Caco-2 (cell line): ENCODE measurements around the gene FBXO10. TPM values are rescaled to one million over a fixed set of nuclear protein-coding genes. Genes with fewer than 3 reads are reported as not detected.

Experiments used
- BruUV-seq: library from RNA; stranded (reverse); fragments of 400-500 nt; replicated peaks from 2 replicates; lab custom pipeline; 2021; lab: Mats Ljungman, UMichigan
- CTCF ChIA-PET: fragments of 300-600 bp; sonication (Branson Sonifier 250); formaldehyde crosslinking; loops from one replicate; lab custom pipeline; 2022; ENCODE audit warnings: antibody characterized with exemption; lab: Charles Lee
- POLR2A ChIA-PET: fragments of 300-600 bp; sonication (Branson Sonifier 250); formaldehyde crosslinking; loops from one replicate; lab custom pipeline; 2022; ENCODE audit warnings: antibody characterized with exemption; lab: Charles Lee
- DNase-seq, 2 experiments: peaks; one replicate each; pipeline versions ENCODE4 v3.0.0 to v3.0.0-alpha.2; 2020 to 2022
- H3K27me3 ChIP-seq: replicated peaks from 2 replicates; pipeline ENCODE4 v1.6.0; 2011; ENCODE audit warnings: low read length; ENCODE audit not compliant: control insufficient read depth, insufficient read depth
- H3K36me3 ChIP-seq: 2 replicates; pipeline ENCODE4 v1.5.1; 2011; ENCODE audit warnings: low read length; ENCODE audit not compliant: control insufficient read depth, insufficient read depth
- H3K4me1 ChIP-seq: fragments of 250-450 bp; sonication (Bioruptor Pico); 2 replicates; pipeline ENCODE4 v1.5.1; 2020; ENCODE audit warnings: mild to moderate bottlenecking
- H3K4me3 ChIP-seq: 2 replicates; pipeline ENCODE4 v1.5.1; 2011; ENCODE audit warnings: low read depth, mild to moderate bottlenecking, control low read depth, low read length
- H3K9me3 ChIP-seq: fragments of 250-450 bp; sonication (Bioruptor Pico); 2 replicates; pipeline ENCODE4 v1.5.1; 2020; ENCODE audit warnings: mild to moderate bottlenecking, moderate library complexity
- H3K27ac Mint-ChIP-seq: one replicate; pipeline ENCODE4 v1.8.0; 2022; ENCODE audit warnings: mixed read lengths; ENCODE audit not compliant: unreplicated experiment
- H3K27me3 Mint-ChIP-seq: one replicate; pipeline ENCODE4 v1.8.0; 2022; ENCODE audit warnings: mixed read lengths; ENCODE audit not compliant: insufficient read depth, unreplicated experiment
- H3K36me3 Mint-ChIP-seq: one replicate; pipeline ENCODE4 v1.8.0; 2022; ENCODE audit warnings: mild to moderate bottlenecking, mixed read lengths; ENCODE audit not compliant: insufficient read depth, unreplicated experiment
- H3K4me1 Mint-ChIP-seq: one replicate; pipeline ENCODE4 v1.8.0; 2022; ENCODE audit warnings: low read depth, mixed read lengths; ENCODE audit not compliant: unreplicated experiment
- H3K4me3 Mint-ChIP-seq: one replicate; pipeline ENCODE4 v1.8.0; 2022; ENCODE audit warnings: mild to moderate bottlenecking, moderate library complexity, mixed read lengths; ENCODE audit not compliant: unreplicated experiment
- H3K9me3 Mint-ChIP-seq: one replicate; pipeline ENCODE4 v1.8.0; 2022; ENCODE audit warnings: mixed read lengths; ENCODE audit not compliant: unreplicated experiment
- CTCF ChIP-seq, 2 experiments: fragments of 200-600 bp in 1 of 2; IDR thresholded peaks; 1 replicate in 1 of 2; 2 replicates in 1 of 2; pipeline versions ENCODE4 v1.5.1 to v1.8.0; 2011 to 2022; ENCODE audit warnings: antibody characterized with exemption in 1 of 2, control low read depth in 1 of 2, inconsistent platforms in 1 of 2, low read depth in 1 of 2, low read length in 1 of 2, mild to moderate bottlenecking in 1 of 2, moderate library complexity in 1 of 2; ENCODE audit not compliant: insufficient read depth in 1 of 2, severe bottlenecking in 1 of 2, unreplicated experiment in 1 of 2
- intact Hi-C: fragments of 100-400 bp; cut with micrococcal nuclease; formaldehyde crosslinking; loops from one replicate; pipeline ENCODE4 v1.10.0; 2022; ENCODE audit not compliant: unreplicated experiment
- total RNA-seq: library from RNA; stranded (reverse); gene quantifications from 2 replicates; pipeline ENCODE4 v1.2.3, GENCODE V29; 2022

Gene FBXO10
- total RNA-seq, 1 experiment from 2014 or later = 6.9 TPM

GRCh38 chr9:37464426-37465248 lies 111.5 kb downstream of the FBXO10 start:
- ChIA-PET CTCF (interaction anchor here (1.0 kb wide), 2 partner anchors 17 to 42 kb away, joined by 3 read pairs; partner anchors contain the start of gene GRHPR), POLR2A (interaction anchor here (0.7 to 2.5 kb wide), 9 partner anchors 8 to 439 kb away, joined by 3 to 24 read pairs (median 6); partner anchors contain the start of genes GRHPR, POLR1E and ZCCHC7)
- BruUV-seq = TSS peak; percentile 51
- intact Hi-C loops = loop anchor here (2.0 to 5.0 kb wide), 5 partner anchors 20 to 583 kb away; partner anchors contain the start of genes GRHPR, POLR1E and SLC25A51
- TF ChIP-seq CTCF (IDR thresholded peaks at IDR 0.05; ENCODE audit: insufficient read depth in 1 of 2, low read depth in 1 of 2, low read length in 1 of 2, severe bottlenecking in 1 of 2, unreplicated experiment in 1 of 2) = no peak
- Histone ChIP-seq H3K36me3 (no peaks in the 10 kb centered on the region), H3K27me3 (no peaks in the 10 kb centered on the region), H3K4me3 (peak overlapping the region; percentile 89), H3K9me3 (no peaks in the 10 kb centered on the region), H3K4me1 (peaks cover 12% of the 10 kb centered on the region)
- H3K4me1 Mint-ChIP-seq = peaks cover 21% of the 10 kb centered on the region
- no peaks in the 10 kb centered on the region for H3K9me3 Mint-ChIP-seq
- peak overlapping the region; percentile 95 for H3K4me3 Mint-ChIP-seq
- peaks cover 25% of the 10 kb centered on the region for H3K36me3 Mint-ChIP-seq
- DNase-seq = no peak
- H3K27ac Mint-ChIP-seq = peak overlapping the region; percentile 96
- H3K27me3 Mint-ChIP-seq = no peaks in the 10 kb centered on the region

- Histone ChIP-seq H3K9me3 (no peaks in the 10 kb centered on the region), H3K27me3 (no peaks in the 10 kb centered on the region), H3K4me3 (peak overlapping the region; percentile 89), H3K36me3 (no peaks in the 10 kb centered on the region), H3K4me1 (peaks cover 12% of the 10 kb centered on the region)
- peak overlapping the region; percentile 96 for H3K27ac Mint-ChIP-seq
- TF ChIP-seq CTCF (IDR thresholded peaks at IDR 0.05; ENCODE audit: insufficient read depth in 1 of 2, low read depth in 1 of 2, low read length in 1 of 2, severe bottlenecking in 1 of 2, unreplicated experiment in 1 of 2) = no peak
- no peaks in the 10 kb centered on the region for H3K9me3 Mint-ChIP-seq
- BruUV-seq = no TSS peak
- intact Hi-C loops = loop anchor here (2.0 kb wide), 3 partner anchors 21 to 49 kb away; partner anchors contain the start of genes GRHPR and POLR1E
- H3K36me3 Mint-ChIP-seq = peaks cover 25% of the 10 kb centered on the region
- no peak for DNase-seq
- no peaks in the 10 kb centered on the region for H3K27me3 Mint-ChIP-seq
- POLR2A ChIA-PET = no interaction called here
- H3K4me3 Mint-ChIP-seq = peak overlapping the region; percentile 95
- peaks cover 21% of the 10 kb centered on the region for H3K4me1 Mint-ChIP-seq
- CTCF ChIA-PET = no interaction called here
These were observed 112.2 kb downstream of the FBXO10 start for GRCh38 chr9:37464006-37464405.

Other genes with a start within 250 kb of the FBXO10 start
- 76.9 and 82.5 TPM in 2 replicates for gene GRHPR, start 153.7 kb downstream of the FBXO10 start, total RNA-seq
- 12.5 and 13.2 TPM in 2 replicates for gene ZBTB5, start 110.9 kb downstream of the FBXO10 start, total RNA-seq
- gene POLR1E, start 90.4 kb downstream of the FBXO10 start, total RNA-seq = 30.1 and 33.4 TPM in 2 replicates
- gene TOMM5, start 16.2 kb upstream of the FBXO10 start, total RNA-seq = 185 and 201 TPM in 2 replicates
- not detected in 2 replicates for gene FRMPD1, start 74.6 kb upstream of the FBXO10 start, total RNA-seq
- 7.8 and 10.0 TPM in 2 replicates for gene TRMT10B, start 177.4 kb upstream of the FBXO10 start, total RNA-seq
- 60.3 and 70.6 TPM in 2 replicates for gene EXOSC3, start 208.7 kb upstream of the FBXO10 start, total RNA-seq
- 11.4 and 13.5 TPM in 2 replicates for gene DCAF10, start 224.4 kb upstream of the FBXO10 start, total RNA-seq